Stimulated activated effector memory CD8-positive, alpha-beta T cell treated with anti-CD3 and anti-CD28 coated beads, Interleukin-12 subunit alpha, Interleukin-12 subunit beta, amount 100 ng/mL, for 72 hours (primary cell): ENCODE results near the gene NF1.
"Not testable (repeated sequence)": the region's sequence is repeated elsewhere in the genome, so short reads cannot be mapped to it uniquely, and the experiment has no call there.

Source experiments
- ATAC-seq: fragments of 150-1000 bp; cut with Tn5 transposase; 2 replicates; pipeline ENCODE4 v1.10.0; 2021
- DNase-seq, 2 donors: peaks; one replicate each; pipeline ENCODE4 v3.0.0; 2021 to 2022; ENCODE audit warnings: low spot score in 2 of 2
- H3K27ac Mint-ChIP-seq: one replicate; pipeline ENCODE4 v1.8.0; 2022; ENCODE audit warnings: mild to moderate bottlenecking, mixed read lengths
- H3K36me3 Mint-ChIP-seq: one replicate; pipeline ENCODE4 v1.8.0; 2022; ENCODE audit warnings: mild to moderate bottlenecking, mixed read lengths
- H3K4me1 Mint-ChIP-seq: one replicate; pipeline ENCODE4 v1.8.0; 2022; ENCODE audit warnings: mixed read lengths
- H3K4me3 Mint-ChIP-seq: one replicate; pipeline ENCODE4 v1.8.0; 2022; ENCODE audit warnings: mild to moderate bottlenecking, mixed read lengths
- H3K9me3 Mint-ChIP-seq: one replicate; pipeline ENCODE4 v1.8.0; 2022; ENCODE audit warnings: mixed read lengths

NF1 gene

DNA sequence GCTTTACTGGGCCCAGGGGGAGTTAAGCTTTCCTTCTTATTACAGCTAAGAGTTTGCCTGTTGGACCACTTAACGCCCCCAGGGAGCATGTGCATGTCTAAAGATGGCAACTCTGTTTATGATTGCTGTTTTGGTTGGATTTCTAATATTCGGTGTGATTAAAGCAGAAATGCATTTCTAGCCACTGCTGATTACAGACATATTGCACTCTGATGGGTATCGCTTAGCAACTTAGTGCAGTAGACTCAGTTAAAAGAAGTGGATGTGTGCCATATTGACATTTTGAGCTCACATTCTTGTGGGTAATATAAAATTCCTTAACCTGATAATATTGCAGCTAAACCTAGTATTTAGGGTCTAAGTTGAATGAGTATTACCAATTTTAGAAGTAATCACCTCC, 4.2 kb downstream of the NF1 start:
- H3K4me3 Mint-ChIP-seq, result no peak overlapping the region
- H3K9me3 Mint-ChIP-seq, result no peaks in the 10 kb centered on the region
- H3K27ac Mint-ChIP-seq, result no peak overlapping the region
- peaks cover 13% of the 10 kb centered on the region for H3K4me1 Mint-ChIP-seq
- DNase-seq, result no peak
- no peaks in the 10 kb centered on the region for H3K36me3 Mint-ChIP-seq
- ATAC-seq, result no peak

GRCh38 chr17:31100840-31101459, 6.2 kb downstream of the NF1 start:
- no peak for DNase-seq
- Mint-ChIP-seq H3K36me3 (no peaks in the 10 kb centered on the region), H3K9me3 (no peaks in the 10 kb centered on the region), H3K4me1 (peaks cover 8% of the 10 kb centered on the region), H3K27ac (no peak overlapping the region), H3K4me3 (no peak overlapping the region)
- ATAC-seq, result no peak

DNA sequence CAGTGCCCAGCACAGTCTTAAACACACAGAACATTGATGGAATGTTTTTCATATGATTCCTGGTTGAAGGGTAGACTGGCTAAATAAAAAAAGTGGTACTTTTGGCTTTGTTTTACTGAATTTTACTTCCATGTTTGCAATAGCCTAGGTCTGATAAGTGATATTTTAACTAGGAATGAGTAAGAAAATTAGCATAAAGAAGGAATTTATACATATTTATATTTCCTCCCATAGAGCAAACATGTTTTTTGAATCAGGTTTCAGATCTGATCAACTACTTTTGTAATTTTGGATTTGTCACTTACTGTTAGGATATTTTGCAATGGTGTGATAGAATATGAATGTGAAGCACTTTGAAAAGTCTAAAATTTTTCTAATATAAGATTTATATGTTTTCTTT, 7.2 kb downstream of the NF1 start:
- H3K27ac Mint-ChIP-seq, result no peak overlapping the region
- H3K36me3 Mint-ChIP-seq, result no peaks in the 10 kb centered on the region
- no peak overlapping the region for H3K4me3 Mint-ChIP-seq
- no peaks in the 10 kb centered on the region for H3K9me3 Mint-ChIP-seq
- no peak for ATAC-seq
- no peak for DNase-seq
- H3K4me1 Mint-ChIP-seq, result no peaks in the 10 kb centered on the region

DNA sequence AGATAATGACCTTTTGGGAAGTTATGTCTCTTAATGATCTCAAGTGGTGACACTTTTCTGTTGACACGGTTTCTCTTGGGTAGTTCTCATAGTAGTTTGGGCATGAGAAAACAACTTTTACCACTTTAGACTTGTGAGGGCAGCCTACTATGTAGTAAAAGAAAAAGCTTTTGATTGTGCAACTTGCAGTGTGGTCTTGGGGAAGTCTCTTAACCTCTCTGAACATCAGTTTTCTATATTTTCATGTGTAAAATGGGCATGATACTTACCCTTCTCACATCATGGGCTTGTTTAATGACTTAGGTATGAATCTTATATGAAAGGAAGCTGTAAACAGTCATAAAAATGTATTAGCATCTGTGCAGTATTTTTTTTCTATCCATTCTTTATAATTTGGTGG, 11.2 kb downstream of the NF1 start:
- H3K4me1 Mint-ChIP-seq, result peaks cover 8% of the 10 kb centered on the region
- no peaks in the 10 kb centered on the region for H3K36me3 Mint-ChIP-seq
- H3K9me3 Mint-ChIP-seq, result no peaks in the 10 kb centered on the region
- DNase-seq (no peak), ATAC-seq (no peak)
- no peak overlapping the region for H3K27ac Mint-ChIP-seq
- no peak overlapping the region for H3K4me3 Mint-ChIP-seq

DNA sequence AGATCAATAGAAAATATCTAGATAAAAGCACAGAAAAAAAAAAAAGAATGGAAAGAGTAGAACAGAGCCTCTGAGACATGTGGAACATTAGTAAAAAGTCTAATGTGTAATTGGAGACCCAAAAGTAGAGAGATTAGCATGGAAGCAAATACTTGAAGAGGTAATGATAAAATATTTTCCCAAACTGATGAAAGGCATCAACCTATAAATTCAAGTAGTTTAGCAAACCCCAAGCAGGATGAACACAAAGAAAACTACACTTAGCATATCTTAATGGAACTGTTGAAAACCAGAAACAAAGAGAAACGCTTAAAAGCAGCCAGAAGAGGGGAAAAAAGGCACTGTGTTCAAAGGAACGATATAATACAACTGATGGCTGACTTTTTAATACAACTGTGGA, 16.4 kb downstream of the NF1 start:
- no peaks in the 10 kb centered on the region for H3K9me3 Mint-ChIP-seq
- no peak overlapping the region for H3K27ac Mint-ChIP-seq
- H3K4me3 Mint-ChIP-seq, result no peak overlapping the region
- H3K4me1 Mint-ChIP-seq, result peaks cover 13% of the 10 kb centered on the region
- DNase-seq (no peak), ATAC-seq (no peak)
- no peaks in the 10 kb centered on the region for H3K36me3 Mint-ChIP-seq

GRCh38 chr17:31112001-31112661, 17.4 kb downstream of the NF1 start:
- H3K4me3 Mint-ChIP-seq, result no peak overlapping the region
- H3K9me3 Mint-ChIP-seq, result no peaks in the 10 kb centered on the region
- peaks cover 13% of the 10 kb centered on the region for H3K4me1 Mint-ChIP-seq
- DNase-seq (no peak), ATAC-seq (peak; percentile 74)
- no peaks in the 10 kb centered on the region for H3K36me3 Mint-ChIP-seq
- no peak overlapping the region for H3K27ac Mint-ChIP-seq

GRCh38 chr17:31113368-31113767, 18.6 kb downstream of the NF1 start:
- H3K4me3 Mint-ChIP-seq, DNase-seq: not testable (repeated sequence)

DNA sequence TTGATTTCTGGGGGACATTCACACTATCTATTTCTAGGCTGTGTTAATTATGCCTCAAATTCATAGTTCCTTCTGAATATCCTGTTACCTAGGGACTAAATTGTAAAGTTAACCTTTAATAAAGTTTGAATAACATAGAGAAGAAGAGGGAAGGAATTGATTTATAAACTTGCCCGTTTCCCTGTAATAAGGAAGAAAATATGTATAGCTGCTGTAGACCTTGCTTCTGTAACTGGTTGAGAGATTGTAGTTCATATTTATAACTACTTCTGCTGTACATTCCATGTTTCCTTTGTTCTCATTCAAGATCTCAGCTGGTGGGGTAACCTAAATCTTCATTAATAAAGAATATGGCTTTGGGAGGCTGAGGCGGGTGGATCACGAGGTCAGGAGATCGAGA, 19.2 kb downstream of the NF1 start:
- ATAC-seq (no peak), DNase-seq (no peak)
- Mint-ChIP-seq H3K4me3 (no peak overlapping the region), H3K27ac (no peak overlapping the region), H3K36me3 (no peaks in the 10 kb centered on the region), H3K9me3 (no peaks in the 10 kb centered on the region), H3K4me1 (peaks cover 13% of the 10 kb centered on the region)

More at GRCh38 chr17:31113368-31113767, 18.6 kb downstream of the NF1 start:
- not testable (repeated sequence) for H3K36me3 Mint-ChIP-seq, ATAC-seq, H3K9me3 Mint-ChIP-seq, H3K27ac Mint-ChIP-seq
- H3K4me1 Mint-ChIP-seq, result peaks cover 13% of the 10 kb centered on the region

GRCh38 chr17:31114956-31115555, 20.3 kb downstream of the NF1 start:
- DNase-seq, result no peak
- no peak for ATAC-seq
- H3K9me3 Mint-ChIP-seq, result no peaks in the 10 kb centered on the region
- no peak overlapping the region for H3K4me3 Mint-ChIP-seq
- H3K36me3 Mint-ChIP-seq, result no peaks in the 10 kb centered on the region
- H3K4me1 Mint-ChIP-seq, result peaks cover 8% of the 10 kb centered on the region
- no peak overlapping the region for H3K27ac Mint-ChIP-seq

- no peak overlapping the region for H3K4me3 Mint-ChIP-seq
- DNase-seq, result no peak
- no peak for ATAC-seq
- no peak overlapping the region for H3K27ac Mint-ChIP-seq
- no peaks in the 10 kb centered on the region for H3K36me3 Mint-ChIP-seq
- no peaks in the 10 kb centered on the region for H3K9me3 Mint-ChIP-seq
- peaks cover 4% of the 10 kb centered on the region for H3K4me1 Mint-ChIP-seq
Observed at GRCh38 chr17:31116167-31116566, 21.4 kb downstream of the NF1 start.

DNA sequence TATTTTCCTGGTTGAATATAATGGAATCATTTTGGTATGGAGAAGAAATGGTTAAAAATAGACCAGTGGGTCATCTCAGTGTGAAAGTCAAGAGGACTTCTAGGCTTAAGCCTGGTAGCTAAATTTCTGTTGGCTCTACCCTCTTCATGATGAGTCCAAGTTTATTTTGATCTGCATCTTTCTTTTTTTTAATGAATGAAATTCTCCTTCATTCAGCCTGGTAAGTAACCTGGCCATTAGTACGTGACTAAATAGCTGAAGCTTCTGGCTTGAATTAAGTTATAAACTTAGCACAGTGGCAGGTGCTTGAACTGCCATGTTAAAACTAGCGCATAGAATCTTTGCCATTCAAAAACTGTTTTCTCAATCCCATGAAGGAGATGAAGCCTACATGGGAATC, 28.0 kb downstream of the NF1 start:
- Mint-ChIP-seq H3K4me1 (no peaks in the 10 kb centered on the region), H3K9me3 (no peaks in the 10 kb centered on the region), H3K36me3 (no peaks in the 10 kb centered on the region), H3K27ac (no peak overlapping the region), H3K4me3 (no peak overlapping the region)
- no peak for DNase-seq
- ATAC-seq, result no peak

- DNase-seq (no peak), ATAC-seq (no peak)
- Mint-ChIP-seq H3K9me3 (no peaks in the 10 kb centered on the region), H3K4me1 (no peaks in the 10 kb centered on the region), H3K27ac (no peak overlapping the region), H3K36me3 (no peaks in the 10 kb centered on the region), H3K4me3 (no peak overlapping the region)
Observed at GRCh38 chr17:31126318-31126717, 31.5 kb downstream of the NF1 start.

GRCh38 chr17:31128241-31128640, 33.5 kb downstream of the NF1 start:
- Mint-ChIP-seq H3K27ac (no peak overlapping the region), H3K4me1 (no peaks in the 10 kb centered on the region), H3K4me3 (no peak overlapping the region), H3K9me3 (no peaks in the 10 kb centered on the region), H3K36me3 (no peaks in the 10 kb centered on the region)
- ATAC-seq, result no peak
- no peak for DNase-seq

GRCh38 chr17:31130286-31131224, 35.8 kb downstream of the NF1 start:
- Mint-ChIP-seq H3K9me3 (no peaks in the 10 kb centered on the region), H3K27ac (no peak overlapping the region), H3K4me3 (no peak overlapping the region), H3K36me3 (no peaks in the 10 kb centered on the region), H3K4me1 (no peaks in the 10 kb centered on the region)
- DNase-seq (no peak), ATAC-seq (no peak)

DNA sequence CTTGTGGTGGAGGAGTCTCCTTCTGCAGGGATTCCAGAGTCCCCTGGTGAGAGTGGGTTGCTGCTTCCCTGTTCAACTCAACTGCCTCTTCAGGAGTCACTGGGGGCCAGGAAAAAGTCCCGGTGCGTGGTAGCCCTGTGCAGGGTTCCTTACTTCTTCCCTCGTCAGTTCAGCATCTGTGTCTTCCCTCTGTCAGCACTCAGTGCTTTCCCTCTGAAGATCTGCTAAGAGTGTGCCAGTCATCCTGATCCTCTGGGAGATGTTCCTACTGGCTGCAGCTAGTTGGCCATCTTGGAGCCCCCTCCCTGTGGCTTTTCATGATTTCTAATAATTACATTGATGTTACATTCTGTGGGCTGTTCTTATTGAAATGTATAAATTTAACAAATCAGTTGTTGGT, 36.5 kb downstream of the NF1 start:
- Mint-ChIP-seq H3K36me3 (no peaks in the 10 kb centered on the region), H3K4me3 (no peak overlapping the region), H3K9me3 (no peaks in the 10 kb centered on the region), H3K4me1 (no peaks in the 10 kb centered on the region), H3K27ac (no peak overlapping the region)
- ATAC-seq (no peak), DNase-seq (no peak)
